Testis (tissue), 2 donors: ENCODE measurements around the gene CLDN14.

Experiments used
- POLR2A ChIP-seq: fragments of 450-650 bp; IDR thresholded peaks from one replicate; pipeline ENCODE4 v1.6.1; 2017; ENCODE audit warnings: antibody characterized with exemption, mild to moderate bottlenecking, moderate library complexity
- TF ChIP-seq, protein P1 (sequence below), 3 experiments: fragments of 450-650 bp in 2 of 3; fragments of 200-600 bp in 1 of 3; sonication (generic) in 1 of 3; IDR thresholded peaks; one replicate each; pipeline ENCODE4 v1.5.1; 2016 to 2019; ENCODE audit warnings: antibody characterized with exemption in 3 of 3, mild to moderate bottlenecking in 2 of 3, moderate library complexity in 1 of 3

DNA sequence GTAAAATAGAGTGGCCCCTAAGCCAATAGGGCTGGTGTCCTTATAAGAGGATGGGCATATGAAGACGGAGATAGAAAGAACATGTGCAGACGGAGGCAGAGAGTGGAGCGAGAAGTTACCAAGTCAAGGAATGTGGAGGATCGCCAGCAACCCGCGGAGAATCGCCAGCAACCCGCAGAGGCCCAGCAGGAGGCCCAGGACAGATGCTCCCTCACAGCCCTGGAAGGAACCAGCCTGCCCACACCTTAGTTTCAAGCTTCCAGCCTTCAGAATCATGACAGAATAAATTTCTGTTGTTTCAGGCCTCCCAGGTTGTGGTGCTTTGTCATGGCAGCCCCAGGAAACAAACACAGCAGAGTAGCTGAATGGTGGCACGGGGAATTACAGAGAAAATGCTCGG, 9.6 kb downstream of the CLDN14 start:
- TF ChIP-seq POLR2A: no peak
- TF ChIP-seq, protein P1, sequence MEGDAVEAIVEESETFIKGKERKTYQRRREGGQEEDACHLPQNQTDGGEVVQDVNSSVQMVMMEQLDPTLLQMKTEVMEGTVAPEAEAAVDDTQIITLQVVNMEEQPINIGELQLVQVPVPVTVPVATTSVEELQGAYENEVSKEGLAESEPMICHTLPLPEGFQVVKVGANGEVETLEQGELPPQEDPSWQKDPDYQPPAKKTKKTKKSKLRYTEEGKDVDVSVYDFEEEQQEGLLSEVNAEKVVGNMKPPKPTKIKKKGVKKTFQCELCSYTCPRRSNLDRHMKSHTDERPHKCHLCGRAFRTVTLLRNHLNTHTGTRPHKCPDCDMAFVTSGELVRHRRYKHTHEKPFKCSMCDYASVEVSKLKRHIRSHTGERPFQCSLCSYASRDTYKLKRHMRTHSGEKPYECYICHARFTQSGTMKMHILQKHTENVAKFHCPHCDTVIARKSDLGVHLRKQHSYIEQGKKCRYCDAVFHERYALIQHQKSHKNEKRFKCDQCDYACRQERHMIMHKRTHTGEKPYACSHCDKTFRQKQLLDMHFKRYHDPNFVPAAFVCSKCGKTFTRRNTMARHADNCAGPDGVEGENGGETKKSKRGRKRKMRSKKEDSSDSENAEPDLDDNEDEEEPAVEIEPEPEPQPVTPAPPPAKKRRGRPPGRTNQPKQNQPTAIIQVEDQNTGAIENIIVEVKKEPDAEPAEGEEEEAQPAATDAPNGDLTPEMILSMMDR (IDR thresholded peaks at IDR 0.05): no peak
